ENCODE data around the gene ZDHHC14. TPM values are rescaled to one million over a fixed set of nuclear protein-coding genes. Genes with fewer than 3 reads are reported as not detected.

Gene ZDHHC14
- total RNA-seq, 4 donors from 2014 or later: 7.3 to 14.4 (median 8.1) TPM

- Histone ChIP-seq H3K27me3 (no peaks in the 10 kb centered on the region), H3K36me3 (peaks cover 0 to 45% of the 10 kb centered on the region in 2 donors), H3K27ac (no peak overlapping the region), H3K4me1 (peaks cover 0 to 16% (median 8%) of the 10 kb centered on the region in 3 donors), H3K9me3 (no peaks in the 10 kb centered on the region), H3K4me3 (no peak overlapping the region)
- no peak for ATAC-seq
- TF ChIP-seq CTCF (IDR thresholded peaks at IDR 0.05) (no peak), EP300 (IDR thresholded peaks at IDR 0.05) (no peak), POLR2A (IDR thresholded peaks at IDR 0.05) (no peak), POLR2AphosphoS5 (IDR thresholded peaks at IDR 0.05) (no peak)
- 93 to 94% methylated on average over 7 to 8 of the region's 13 CpGs for WGBS, 2 donors (ENCODE audit: low coverage in 1 of 2)
Observed at GRCh38 chr6:157651731-157652490, 270.9 kb downstream of the ZDHHC14 start.

DNA sequence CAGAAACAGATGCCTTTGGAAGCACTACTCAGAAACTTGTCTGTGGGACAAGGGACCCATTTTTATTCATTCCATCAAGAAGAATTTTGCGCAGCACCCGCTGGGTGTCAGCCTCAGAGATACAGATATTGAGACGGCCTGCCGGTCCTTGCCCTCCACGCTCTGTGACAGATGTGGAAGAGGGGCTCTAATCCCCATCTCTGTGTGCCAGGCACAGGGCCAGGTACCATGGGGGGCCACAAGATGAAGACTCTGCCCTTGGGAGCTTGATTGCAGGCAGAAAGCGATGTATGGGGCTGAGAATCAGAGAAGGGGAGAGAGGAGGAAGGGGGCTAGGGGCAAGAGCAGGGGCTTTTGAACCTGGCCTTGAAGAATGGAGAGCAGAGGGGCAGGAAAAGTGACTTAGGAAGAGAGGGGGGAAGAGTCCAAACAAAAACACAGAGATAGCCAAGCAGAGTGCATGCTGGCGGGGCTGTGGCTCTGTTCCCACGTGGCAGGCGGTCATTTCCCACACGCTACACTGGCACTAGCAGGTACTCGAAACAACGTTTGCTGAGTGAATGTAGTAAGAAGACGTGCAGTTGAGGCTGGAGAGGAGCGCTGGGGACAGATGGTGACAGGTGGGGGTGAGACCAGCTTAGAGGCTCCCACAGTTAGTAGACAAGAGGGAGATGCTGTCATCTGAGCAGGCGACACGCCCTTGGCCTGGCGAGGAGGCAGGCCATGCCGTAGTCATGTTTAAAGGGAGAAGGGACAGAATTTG lies 271.8 kb downstream of the ZDHHC14 start:
- Histone ChIP-seq H3K4me3 (no peak overlapping the region), H3K9me3 (no peaks in the 10 kb centered on the region), H3K36me3 (peaks cover 0 to 47% of the 10 kb centered on the region in 2 donors), H3K27ac (no peak overlapping the region), H3K4me1 (peaks cover 0 to 16% (median 8%) of the 10 kb centered on the region in 3 donors), H3K27me3 (no peaks in the 10 kb centered on the region)
- no peak for ATAC-seq
- WGBS, 2 donors (ENCODE audit: low coverage in 1 of 2): 95 to 99% methylated on average over 13 to 14 of the region's 18 CpGs
- TF ChIP-seq POLR2A (IDR thresholded peaks at IDR 0.05) (no peak), CTCF (IDR thresholded peaks at IDR 0.05) (no peak), POLR2AphosphoS5 (IDR thresholded peaks at IDR 0.05) (no peak), EP300 (IDR thresholded peaks at IDR 0.05) (no peak)

DNA sequence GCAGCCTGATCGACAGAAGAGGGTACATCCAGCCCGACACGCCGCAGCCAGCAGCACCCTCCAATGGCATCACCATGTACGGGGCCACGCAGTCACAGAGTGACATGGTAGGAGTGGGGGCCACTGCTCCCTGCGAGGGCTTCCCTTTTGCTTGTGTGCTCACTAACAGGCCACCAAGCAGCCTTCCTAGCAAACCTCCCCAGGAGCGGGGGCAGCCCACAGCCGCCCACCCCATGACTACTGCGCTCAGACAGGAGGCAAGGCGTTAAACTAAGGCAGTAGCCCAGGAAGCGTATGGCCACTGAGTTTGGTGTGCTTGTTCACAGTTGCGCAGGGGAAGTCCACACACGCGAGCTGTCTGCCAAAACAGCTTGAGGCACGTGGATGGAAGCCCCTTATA lies 272.5 kb downstream of the ZDHHC14 start:
- H3K27me3 ChIP-seq: no peaks in the 10 kb centered on the region
- ATAC-seq: no peak
- no peak overlapping the region for H3K4me3 ChIP-seq
- H3K27ac ChIP-seq: no peak overlapping the region
- WGBS, 2 donors (ENCODE audit: low coverage in 1 of 2): 89 to 98% methylated on average over 7 to 12 of the region's 16 CpGs
- H3K4me1 ChIP-seq: peaks cover 0 to 16% (median 8%) of the 10 kb centered on the region in 3 donors
- TF ChIP-seq CTCF (IDR thresholded peaks at IDR 0.05) (no peak), EP300 (IDR thresholded peaks at IDR 0.05) (no peak), POLR2A (IDR thresholded peaks at IDR 0.05) (no peak), POLR2AphosphoS5 (IDR thresholded peaks at IDR 0.05) (no peak)
- no peaks in the 10 kb centered on the region for H3K9me3 ChIP-seq
- H3K36me3 ChIP-seq: peaks cover 0 to 47% of the 10 kb centered on the region in 2 donors

DNA sequence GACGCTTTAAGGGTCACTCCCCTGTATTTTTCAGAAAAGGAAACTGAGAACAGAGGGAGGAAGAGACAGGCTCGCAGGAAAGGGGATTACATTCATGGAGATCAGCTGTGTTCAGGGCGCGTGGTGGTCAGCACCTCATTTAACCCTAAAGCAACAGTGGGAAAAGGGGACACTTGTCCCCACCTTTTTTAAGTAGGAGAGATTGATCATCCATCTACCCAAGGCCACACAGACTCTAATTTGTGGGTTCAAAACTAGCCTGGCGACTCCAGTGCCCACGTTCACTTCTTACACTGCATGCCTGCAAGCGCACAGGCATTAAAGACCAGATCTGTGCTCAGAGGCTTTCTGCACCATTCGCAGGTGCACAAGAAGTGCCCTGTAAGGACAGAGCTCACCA lies 274.1 kb downstream of the ZDHHC14 start:
- no peak for ATAC-seq
- WGBS, 2 donors (ENCODE audit: low coverage in 1 of 2): 97% methylated on average over 5 of the region's 8 CpGs; no CpG with 5 or more reads in 1 of the 2 donors
- no peaks in the 10 kb centered on the region for H3K9me3 ChIP-seq
- no peaks in the 10 kb centered on the region for H3K27me3 ChIP-seq
- H3K4me3 ChIP-seq: no peak overlapping the region
- peaks cover 0 to 47% of the 10 kb centered on the region in 2 donors for H3K36me3 ChIP-seq
- TF ChIP-seq POLR2AphosphoS5 (IDR thresholded peaks at IDR 0.05) (no peak), EP300 (IDR thresholded peaks at IDR 0.05) (no peak), POLR2A (IDR thresholded peaks at IDR 0.05) (no peak), CTCF (IDR thresholded peaks at IDR 0.05) (no peak)
- H3K27ac ChIP-seq: no peak overlapping the region
- H3K4me1 ChIP-seq: peaks cover 0 to 10% (median 4%) of the 10 kb centered on the region in 3 donors
